ENCODE measurements around the gene EXOC4.

The EXOC4 gene

GRCh38 chr7:133360201-133360600, 107.3 kb downstream of the EXOC4 start:
- DNase-seq (ENCODE audit: low read depth), result no peak
- TF ChIP-seq, protein P1, sequence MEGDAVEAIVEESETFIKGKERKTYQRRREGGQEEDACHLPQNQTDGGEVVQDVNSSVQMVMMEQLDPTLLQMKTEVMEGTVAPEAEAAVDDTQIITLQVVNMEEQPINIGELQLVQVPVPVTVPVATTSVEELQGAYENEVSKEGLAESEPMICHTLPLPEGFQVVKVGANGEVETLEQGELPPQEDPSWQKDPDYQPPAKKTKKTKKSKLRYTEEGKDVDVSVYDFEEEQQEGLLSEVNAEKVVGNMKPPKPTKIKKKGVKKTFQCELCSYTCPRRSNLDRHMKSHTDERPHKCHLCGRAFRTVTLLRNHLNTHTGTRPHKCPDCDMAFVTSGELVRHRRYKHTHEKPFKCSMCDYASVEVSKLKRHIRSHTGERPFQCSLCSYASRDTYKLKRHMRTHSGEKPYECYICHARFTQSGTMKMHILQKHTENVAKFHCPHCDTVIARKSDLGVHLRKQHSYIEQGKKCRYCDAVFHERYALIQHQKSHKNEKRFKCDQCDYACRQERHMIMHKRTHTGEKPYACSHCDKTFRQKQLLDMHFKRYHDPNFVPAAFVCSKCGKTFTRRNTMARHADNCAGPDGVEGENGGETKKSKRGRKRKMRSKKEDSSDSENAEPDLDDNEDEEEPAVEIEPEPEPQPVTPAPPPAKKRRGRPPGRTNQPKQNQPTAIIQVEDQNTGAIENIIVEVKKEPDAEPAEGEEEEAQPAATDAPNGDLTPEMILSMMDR (IDR thresholded peaks at IDR 0.05; ENCODE audit: low read depth, low read length, missing control alignments), result no peak
- in situ Hi-C loops (cut with HindIII; ENCODE audit: low sequenced_read_pairs), result no loop called here
- H3K4me3 ChIP-seq (ENCODE audit: low read depth, low read length), result no peak overlapping the region

DNA sequence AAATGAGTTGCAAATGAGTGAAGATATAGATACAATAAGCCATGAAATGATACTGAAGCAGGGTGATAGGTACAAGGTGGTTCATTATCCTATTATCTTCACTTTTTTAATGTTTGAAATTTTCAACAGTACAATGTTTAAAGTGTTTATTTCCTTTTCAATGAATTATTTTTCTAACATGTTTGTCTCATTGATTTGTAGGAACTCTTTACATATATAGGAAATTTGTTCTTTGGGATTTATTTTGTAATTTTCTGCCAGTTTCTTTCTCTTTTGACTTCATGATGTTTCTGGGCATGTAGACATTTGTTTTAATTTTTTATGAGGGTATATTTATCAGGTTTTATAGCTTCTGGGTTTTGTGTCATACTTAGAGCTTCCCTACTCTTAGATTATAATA, 108.9 kb downstream of the EXOC4 start:
- in situ Hi-C loops (cut with HindIII; ENCODE audit: low sequenced_read_pairs), result no loop called here
- DNase-seq (ENCODE audit: low read depth), result no peak
- TF ChIP-seq, protein P1 (IDR thresholded peaks at IDR 0.05; ENCODE audit: low read depth, low read length, missing control alignments), result no peak
- H3K4me3 ChIP-seq (ENCODE audit: low read depth, low read length), result no peak overlapping the region

- in situ Hi-C loops (cut with HindIII; ENCODE audit: low sequenced_read_pairs), result no loop called here
- H3K4me3 ChIP-seq (ENCODE audit: low read depth, low read length), result no peak overlapping the region
- TF ChIP-seq, protein P1 (IDR thresholded peaks at IDR 0.05; ENCODE audit: low read depth, low read length, missing control alignments), result no peak
- peak; percentile 23 for DNase-seq (ENCODE audit: low read depth)
These were observed 112.2 kb downstream of the EXOC4 start for GRCh38 chr7:133364959-133365690.

DNA sequence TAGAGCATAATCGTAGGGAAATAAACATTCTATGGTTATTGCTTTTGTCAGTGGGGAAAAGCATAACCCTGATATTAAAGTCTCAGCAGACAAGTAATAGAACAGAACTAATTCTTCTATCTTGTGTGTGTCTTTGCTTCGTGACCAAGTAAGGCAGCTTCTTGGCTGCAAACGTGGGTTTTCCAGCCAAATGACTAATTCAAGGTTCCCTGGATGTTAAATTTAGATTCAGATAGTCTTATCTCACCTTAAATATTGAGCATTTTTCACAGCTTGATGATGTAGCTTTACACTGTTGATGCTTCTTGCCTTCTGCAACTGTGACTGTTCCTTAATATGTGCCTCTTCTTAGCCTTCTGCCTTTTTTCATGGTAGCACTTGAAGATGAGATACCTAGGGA, 113.0 kb downstream of the EXOC4 start:
- in situ Hi-C loops (cut with HindIII; ENCODE audit: low sequenced_read_pairs), result no loop called here
- TF ChIP-seq, protein P1 (IDR thresholded peaks at IDR 0.05; ENCODE audit: low read depth, low read length, missing control alignments), result no peak
- no peak for DNase-seq (ENCODE audit: low read depth)

DNA sequence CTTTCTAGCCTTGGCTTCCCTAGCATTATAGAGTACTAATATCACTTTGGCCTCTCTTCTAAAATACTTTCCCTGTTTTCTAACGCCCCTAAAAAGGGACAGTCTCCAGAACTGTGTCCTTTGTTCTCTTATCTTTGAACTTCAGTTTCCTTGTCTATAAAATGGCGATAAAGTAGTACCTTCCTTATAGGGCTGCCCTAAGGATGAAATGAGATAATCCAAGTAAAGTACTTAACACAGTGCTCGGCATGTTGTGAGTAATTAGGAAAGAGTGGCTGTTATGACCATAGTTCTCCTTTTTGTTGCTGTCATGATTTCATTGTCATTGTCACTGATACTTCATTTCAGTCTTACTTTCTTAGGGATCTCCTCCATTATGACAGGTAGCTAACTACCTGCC, 114.7 kb downstream of the EXOC4 start:
- no peak for DNase-seq (ENCODE audit: low read depth)
- H3K4me3 ChIP-seq (ENCODE audit: low read depth, low read length), result no peak overlapping the region
- in situ Hi-C loops (cut with HindIII; ENCODE audit: low sequenced_read_pairs), result no loop called here
- TF ChIP-seq, protein P1 (IDR thresholded peaks at IDR 0.05; ENCODE audit: low read depth, low read length, missing control alignments), result no peak

More for the DNA sequence above, 113.0 kb downstream of the EXOC4 start:
- no peak overlapping the region for H3K4me3 ChIP-seq (ENCODE audit: low read depth, low read length)

GRCh38 chr7:133369130-133369529, 116.3 kb downstream of the EXOC4 start:
- H3K4me3 ChIP-seq (ENCODE audit: low read depth, low read length), result no peak overlapping the region
- TF ChIP-seq, protein P1 (IDR thresholded peaks at IDR 0.05; ENCODE audit: low read depth, low read length, missing control alignments), result no peak
- DNase-seq (ENCODE audit: low read depth), result no peak
- in situ Hi-C loops (cut with HindIII; ENCODE audit: low sequenced_read_pairs), result no loop called here

Data from astrocyte of the cerebellum (primary cell).